Measurements from ENCODE around the gene NDUFS7.
"Not testable (repeated sequence)": the region's sequence is repeated elsewhere in the genome, so short reads cannot be mapped to it uniquely, and the experiment has no call there.

The NDUFS7 gene

DNA sequence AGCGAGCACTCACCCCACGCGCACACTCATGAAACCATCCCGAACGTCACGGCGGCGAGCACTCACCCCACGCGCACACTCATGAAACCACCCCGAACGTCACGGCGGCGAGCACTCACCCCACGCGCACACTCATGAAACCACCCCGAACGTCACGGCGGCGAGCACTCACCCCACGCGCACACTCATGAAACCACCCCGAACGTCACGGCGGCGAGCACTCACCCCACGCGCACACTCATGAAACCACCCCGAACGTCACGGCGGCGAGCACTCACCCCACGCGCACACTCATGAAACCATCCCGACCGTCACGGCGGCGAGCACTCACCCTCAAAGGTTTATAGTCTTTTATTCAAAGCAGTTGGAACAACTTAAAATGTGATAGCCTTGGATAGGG is 36.4 kb downstream of the NDUFS7 start:
- not testable (repeated sequence) for DNase-seq

DNA sequence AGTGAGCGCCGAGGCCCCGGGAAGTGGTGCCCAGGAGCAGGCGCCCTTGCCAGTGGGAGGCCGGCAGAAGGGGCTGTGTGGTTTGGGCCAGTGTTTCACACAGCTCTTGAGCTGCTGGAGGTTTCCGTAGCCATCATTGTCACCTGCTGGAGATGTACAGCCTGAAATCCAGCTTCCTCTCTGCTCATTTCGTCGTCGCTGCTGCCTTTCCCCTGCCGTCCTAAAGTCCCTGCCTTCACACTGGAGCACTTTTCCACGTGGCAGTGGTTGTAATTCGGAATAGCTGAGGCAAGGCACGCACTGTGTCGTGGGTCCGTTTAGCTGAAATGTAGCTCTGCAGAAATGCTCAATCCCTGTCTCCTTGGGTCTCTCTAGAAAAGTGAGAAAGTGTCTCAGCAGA is 36.9 kb downstream of the NDUFS7 start:
- DNase-seq: no peak

DNA sequence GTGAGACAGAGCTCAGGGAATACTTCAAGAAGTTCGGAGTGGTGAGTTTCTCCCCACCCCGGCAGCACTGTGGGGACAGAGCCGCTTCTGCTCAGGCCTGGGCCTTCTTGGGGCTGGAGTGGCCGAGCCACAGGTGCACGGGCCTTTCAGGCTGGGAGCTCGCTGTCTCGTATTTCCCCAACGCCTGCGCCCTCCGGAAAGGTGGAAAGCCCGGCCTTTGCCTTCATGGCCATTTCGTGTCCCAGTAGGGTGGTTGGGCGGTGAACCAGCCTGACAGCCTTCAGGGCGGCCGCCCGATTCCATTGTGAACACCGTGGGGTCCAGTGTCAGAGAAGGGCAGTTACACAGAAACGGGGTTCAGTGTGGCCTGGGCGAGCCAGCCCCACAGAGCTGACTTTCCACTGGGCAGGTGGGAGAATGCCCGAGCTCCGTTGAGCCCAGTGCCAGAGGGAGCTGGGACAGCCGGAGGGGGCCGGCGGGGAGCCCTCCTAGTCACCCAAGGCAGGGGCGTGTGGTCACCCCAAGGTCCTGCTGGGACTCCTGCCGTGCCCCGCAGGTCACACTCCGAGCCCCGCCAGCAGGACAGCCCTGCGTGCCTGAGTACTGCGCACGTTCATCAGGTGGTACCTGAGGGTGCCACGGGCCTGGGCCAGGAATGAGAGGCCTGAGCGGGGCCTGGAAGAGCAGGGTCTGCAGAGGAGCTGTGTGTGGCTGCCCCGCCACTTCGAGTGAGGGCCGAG is 37.7 kb downstream of the NDUFS7 start:
- DNase-seq: no peak

- no peak for DNase-seq
Measured at GRCh38 chr19:1421958-1422305, 38.2 kb downstream of the NDUFS7 start.

DNA sequence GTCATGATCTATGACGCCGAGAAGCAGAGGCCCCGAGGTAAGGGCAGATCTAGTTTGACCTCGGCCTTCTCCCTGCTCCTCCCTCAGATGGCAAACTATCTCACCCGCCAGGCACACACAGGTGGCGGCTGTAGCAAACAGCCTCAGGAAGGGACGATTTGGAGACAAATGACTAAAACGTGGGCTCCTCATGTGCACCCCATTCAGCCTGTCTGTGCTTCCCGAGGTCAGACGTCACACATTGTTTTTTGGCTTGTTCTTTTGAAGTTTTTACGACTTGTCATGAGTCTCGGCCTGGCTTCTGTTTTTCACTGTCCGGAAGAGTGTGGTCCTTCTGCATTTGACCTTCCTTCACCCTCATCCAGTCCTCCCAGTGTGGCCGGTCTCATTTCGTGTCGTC is 38.7 kb downstream of the NDUFS7 start:
- no peak for DNase-seq

- no peak for DNase-seq
Measured at GRCh38 chr19:1422943-1423342, 39.2 kb downstream of the NDUFS7 start.

GRCh38 chr19:1423436-1424191 is 39.9 kb downstream of the NDUFS7 start:
- no peak for DNase-seq

- no peak for DNase-seq
Measured at GRCh38 chr19:1424192-1424955, 40.7 kb downstream of the NDUFS7 start.

GRCh38 chr19:1425102-1425837 is 41.6 kb downstream of the NDUFS7 start:
- DNase-seq: no peak

GRCh38 chr19:1425902-1426301 is 42.2 kb downstream of the NDUFS7 start:
- no peak for DNase-seq

GRCh38 chr19:1426736-1427135 is 43.0 kb downstream of the NDUFS7 start:
- DNase-seq: no peak

- no peak for DNase-seq
Measured at GRCh38 chr19:1427221-1427920, 43.7 kb downstream of the NDUFS7 start.

- no peak for DNase-seq
Measured at GRCh38 chr19:1428738-1429391, 45.2 kb downstream of the NDUFS7 start.

GRCh38 chr19:1429750-1430149 is 46.0 kb downstream of the NDUFS7 start:
- no peak for DNase-seq

GRCh38 chr19:1430246-1430645 is 46.5 kb downstream of the NDUFS7 start:
- no peak for DNase-seq

GRCh38 chr19:1431759-1432506 is 48.2 kb downstream of the NDUFS7 start:
- DNase-seq: no peak

DNA sequence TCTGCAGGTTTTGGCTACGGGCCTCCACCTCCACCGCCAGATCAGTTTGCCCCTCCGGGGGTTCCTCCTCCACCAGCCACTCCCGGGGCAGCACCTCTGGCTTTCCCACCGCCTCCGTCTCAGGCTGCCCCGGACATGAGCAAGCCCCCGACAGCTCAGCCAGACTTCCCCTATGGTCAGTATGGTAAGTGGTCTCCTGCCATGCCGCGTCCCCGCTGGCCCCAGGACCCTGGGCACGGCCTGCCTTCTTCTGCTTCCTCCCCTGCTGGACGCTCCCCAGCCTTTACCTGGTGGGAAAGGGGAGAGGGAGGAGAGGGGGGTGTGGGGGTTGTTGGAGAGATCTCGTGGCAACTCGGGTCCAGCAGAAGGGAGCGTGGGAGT is 48.8 kb downstream of the NDUFS7 start:
- DNase-seq: no peak

DNA sequence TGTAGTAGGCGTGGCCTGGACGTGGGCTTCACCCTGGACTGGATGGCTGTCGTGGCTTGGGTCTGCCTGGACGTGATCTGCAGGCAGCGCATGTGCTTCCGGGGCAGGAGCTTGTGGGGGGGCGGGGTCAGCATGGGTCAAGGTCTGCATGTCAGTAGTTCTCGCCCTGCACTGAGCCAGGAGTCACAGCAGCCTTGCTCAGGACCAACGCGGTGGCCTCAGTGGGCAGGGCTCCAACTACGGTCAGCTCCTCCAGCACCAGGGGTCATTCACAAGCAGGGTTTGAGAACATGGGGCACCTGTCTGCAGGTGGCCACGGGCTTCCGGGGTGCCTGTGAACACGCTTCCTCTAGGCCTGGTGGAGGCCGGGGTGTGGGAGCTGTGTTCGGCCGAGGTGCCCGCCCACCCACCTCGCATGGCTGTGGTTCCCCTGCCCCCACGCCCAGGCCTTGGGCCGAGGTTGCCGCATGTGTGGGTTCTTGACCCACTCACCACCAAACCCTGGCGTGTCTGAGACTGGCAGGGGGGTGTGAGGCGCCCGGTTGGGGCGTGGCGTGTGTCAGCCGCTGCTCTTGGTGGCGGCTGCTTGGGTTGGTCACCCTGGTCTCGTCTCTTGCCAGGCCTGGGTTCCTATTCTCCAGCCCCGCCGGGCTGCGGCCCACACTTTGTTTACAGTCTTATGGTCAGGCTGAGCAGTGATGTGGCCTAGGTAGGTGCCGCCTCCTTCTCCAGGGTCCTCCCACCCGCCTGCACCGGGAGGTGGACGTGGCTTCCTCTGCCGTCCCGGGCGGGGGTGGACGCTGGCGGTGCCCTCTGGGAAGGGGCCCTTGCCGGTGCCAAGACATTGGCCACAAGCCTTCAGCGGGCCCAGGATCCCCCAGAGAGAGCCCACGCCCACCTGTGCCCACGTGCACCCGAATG is 49.7 kb downstream of the NDUFS7 start:
- no peak for DNase-seq

DNA sequence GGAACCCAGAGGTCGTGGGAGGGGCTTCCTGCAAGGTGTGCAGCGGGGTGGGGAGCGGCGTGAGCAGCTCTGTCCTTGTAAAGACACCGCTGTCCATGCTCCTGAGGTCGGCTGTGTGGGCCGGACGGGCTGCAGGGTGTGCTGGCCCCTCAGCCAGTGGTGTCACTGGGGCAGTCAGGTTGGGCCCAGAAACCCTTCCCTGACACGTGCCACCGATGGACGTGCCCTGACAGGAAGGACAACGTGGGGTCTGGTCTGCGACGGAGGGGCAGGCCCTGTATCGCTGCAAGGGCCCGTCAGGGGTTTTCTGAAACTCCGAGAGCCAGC is 50.3 kb downstream of the NDUFS7 start:
- DNase-seq: no peak

DNA sequence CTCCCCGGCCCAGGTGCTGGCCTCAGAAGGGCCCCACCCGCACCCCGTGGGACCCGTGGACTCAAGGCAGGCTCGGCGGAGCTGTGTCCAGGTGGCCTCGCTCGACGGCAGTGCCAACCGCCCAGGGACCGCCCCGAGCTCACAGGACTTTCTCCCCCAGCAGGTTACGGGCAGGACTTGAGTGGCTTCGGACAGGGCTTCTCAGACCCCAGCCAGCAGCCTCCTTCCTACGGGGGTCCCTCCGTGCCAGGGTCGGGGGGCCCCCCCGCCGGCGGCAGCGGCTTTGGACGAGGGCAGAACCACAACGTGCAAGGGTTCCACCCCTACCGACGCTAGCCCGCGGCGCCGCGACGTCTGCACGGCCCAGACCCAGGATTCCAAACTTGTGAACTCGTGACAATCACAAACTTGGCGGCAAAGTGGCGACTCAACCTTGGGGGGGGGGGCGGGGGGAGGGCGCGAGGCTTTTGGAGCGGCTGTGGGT is 50.9 kb downstream of the NDUFS7 start:
- DNase-seq: no peak
